Inferior parietal cortex (tissue), 1 donor: Measurements from ENCODE around the gene APOBEC4.
"Not testable (repeated sequence)": the region's sequence is repeated elsewhere in the genome, so short reads cannot be mapped to it uniquely, and the experiment has no call there.

ENCODE experiments used
- DNase-seq: peaks from one replicate; pipeline ENCODE4 v3.0.0-alpha.2; 2016; ENCODE audit errors: extremely low spot score

The APOBEC4 gene, protein sequence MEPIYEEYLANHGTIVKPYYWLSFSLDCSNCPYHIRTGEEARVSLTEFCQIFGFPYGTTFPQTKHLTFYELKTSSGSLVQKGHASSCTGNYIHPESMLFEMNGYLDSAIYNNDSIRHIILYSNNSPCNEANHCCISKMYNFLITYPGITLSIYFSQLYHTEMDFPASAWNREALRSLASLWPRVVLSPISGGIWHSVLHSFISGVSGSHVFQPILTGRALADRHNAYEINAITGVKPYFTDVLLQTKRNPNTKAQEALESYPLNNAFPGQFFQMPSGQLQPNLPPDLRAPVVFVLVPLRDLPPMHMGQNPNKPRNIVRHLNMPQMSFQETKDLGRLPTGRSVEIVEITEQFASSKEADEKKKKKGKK

DNA sequence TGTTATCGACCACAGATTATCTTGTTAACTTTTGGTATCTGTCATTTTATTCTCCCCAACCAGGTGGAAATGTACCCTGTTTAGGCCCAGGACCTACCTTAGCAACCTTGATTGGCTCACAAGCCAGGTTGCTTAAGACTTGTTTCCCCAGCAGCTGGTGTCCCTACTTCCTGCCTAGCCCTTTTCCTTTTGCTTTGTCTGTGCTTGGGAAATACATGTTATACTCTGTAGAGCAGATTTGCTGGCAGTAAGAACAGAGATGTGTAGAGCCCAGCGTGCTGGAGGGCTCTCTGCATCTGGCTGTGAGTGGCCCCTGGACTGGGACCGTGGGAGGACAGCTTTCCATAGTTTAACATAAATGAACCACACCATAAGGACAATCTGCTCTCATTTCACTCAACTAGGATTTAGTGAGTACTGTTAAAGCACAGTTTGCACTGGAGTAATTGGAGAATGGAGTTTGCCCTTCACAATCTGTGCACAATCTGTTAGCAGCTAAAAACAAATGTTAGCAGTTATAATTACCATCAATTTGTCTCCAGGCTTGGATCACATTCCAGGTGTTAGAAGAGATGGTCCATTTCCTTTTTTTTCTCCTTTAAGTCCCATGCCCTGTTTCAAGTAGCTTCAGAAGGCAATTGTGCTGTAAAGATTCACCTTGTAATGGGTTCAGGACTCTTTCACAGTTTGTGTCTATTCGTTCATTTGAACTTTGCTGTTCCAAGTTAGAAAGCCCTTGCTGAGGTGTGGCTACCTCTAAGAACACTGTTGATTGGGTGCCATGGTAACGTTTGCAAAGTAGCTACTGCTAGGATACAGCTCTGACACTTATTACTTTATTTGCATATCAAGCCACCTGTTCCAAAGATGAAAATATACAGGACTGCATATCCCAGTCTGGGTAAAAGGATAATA is at the start of gene APOBEC4:
TSS of gene APOBEC4 (minus strand) at position 770 of the 915 bp plus-strand sequence. CDS start 4,535 bp downstream, outside the sequence.
- DNase-seq = peak; percentile 59

DNA sequence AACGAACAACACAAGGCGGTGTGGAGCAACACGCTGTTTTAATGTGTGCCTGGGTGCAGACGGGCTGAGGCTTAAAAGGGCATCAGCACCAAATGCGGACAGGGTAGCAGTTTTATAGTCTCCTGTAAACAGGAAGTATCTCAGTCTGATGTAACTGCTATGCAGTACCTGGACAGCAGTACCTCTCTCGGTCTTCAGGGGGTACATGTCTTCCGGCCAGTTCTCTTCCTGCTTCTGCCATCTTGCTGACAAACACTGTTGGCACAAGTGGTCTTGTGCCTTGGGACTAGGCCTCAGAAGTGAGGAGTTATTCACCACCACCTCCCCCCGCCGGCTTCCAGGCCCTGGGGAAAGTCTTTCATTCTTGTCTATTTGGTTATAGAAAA is 49.7 kb upstream of the APOBEC4 start:
- DNase-seq = no peak

GRCh38 chr1:183702087-183702812 is 49.1 kb upstream of the APOBEC4 start:
- DNase-seq = no peak

DNA sequence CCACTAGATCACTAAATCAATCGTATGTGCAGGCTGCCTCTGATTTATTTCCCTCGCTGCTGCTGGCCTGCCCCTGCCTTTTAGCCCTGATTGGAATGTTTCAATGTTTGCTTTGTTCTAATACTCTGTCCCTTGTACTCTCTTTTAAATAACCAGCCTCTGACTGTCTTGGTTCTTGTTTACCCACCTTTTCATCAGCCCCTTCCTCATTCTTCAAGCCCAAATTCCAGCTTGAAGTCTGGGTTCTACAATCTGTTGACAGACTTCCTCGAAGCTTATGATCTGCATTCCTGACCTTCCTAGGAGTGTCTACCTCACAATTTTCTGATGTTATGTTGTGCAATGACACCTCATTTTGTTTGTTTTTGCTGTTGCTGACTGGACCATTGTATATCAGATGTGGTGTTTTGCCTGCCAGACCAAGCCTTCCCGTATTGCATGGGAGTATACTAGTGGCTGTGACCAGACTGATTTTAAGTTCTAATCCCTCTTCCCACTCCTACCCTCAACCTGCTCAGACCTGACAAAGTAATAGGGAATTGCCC is 46.6 kb upstream of the APOBEC4 start:
- DNase-seq = no peak

- no peak for DNase-seq
These were observed 44.9 kb upstream of the APOBEC4 start for GRCh38 chr1:183697814-183698590.

DNA sequence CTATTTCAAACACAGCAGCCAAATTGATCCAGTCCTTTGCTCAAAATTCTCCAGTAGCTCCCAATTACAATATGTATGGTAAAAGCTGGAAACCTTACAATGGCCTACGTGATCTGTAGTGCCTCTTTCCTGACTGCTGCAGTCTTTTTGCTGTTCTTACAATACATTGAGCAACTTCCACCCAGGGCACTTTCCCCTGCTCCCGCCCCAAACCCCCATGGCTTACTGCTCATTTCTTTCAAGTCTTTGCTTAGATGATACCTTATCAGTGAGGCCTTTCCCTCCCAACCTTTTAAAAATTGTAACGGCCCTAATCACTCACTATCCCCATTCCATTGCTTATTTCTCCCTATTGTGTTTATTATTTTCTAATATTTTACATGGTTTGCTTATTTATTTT is 43.9 kb upstream of the APOBEC4 start:
- no peak for DNase-seq

- DNase-seq = no peak
These were observed 41.6 kb upstream of the APOBEC4 start for GRCh38 chr1:183694755-183695154.

DNA sequence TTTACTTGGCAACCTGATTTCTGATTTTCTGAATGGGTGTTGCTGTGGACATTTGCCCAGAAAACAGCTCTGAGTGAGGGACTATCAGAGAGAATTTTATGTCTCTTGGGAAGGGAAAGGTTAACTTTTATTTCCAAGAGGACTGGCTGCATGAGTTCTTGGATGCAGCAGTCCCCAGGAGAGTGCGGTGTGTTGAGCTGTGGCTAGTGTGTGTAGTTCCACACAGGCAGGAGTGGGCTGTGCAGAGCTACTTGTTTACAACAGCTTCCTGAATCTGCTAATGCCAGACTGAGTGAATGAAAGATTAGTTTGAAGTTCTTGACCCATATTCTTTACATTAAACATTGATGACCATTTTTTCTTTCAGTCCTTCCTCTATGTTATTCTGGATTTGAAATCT is 41.0 kb upstream of the APOBEC4 start:
- DNase-seq = peak; percentile 9

DNA sequence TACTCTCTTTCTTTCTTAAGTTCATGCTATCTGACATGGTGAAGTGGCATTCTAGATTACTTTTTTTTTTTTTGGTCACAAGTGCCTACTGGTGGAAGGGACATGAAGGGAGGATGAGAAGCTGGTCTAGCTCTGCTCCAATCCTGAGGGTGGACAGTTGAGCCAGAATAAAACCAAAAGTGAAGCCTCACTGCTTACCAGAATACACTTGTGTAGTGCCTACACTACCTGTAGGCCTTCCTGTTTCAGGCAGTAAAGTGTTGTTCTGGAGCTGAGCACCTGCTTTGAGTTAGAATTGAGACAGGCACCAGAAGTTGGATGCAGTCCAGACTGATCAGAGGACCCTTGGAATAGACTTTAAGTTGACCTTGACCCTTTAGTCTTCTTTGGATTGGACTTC is 40.4 kb upstream of the APOBEC4 start:
- no peak for DNase-seq

- DNase-seq = no peak
These were observed 36.7 kb upstream of the APOBEC4 start for GRCh38 chr1:183689762-183690204.

GRCh38 chr1:183688341-183689060 is 35.4 kb upstream of the APOBEC4 start:
- DNase-seq = no peak

GRCh38 chr1:183687546-183688304 is 34.6 kb upstream of the APOBEC4 start:
- DNase-seq = no peak

DNA sequence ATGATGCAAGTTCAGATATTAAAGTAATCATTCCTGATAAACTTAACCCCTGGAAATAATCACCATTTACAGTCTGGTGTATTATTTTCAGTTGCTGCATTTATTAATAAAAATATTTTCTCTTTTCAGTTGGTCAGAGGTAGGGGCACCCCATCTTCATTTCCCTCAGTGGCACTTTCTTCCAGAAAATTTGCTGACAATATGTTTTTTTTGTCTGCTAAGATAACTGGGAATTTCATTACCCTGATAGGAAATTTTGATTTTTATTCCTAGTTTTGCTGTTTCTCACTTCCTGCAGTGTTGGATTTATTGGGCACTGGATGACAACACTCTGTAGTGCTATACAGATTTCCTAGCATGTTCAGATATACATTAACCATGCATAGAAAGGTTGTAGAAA is 33.1 kb upstream of the APOBEC4 start:
- DNase-seq = no peak

GRCh38 chr1:183685112-183685713 is 32.1 kb upstream of the APOBEC4 start:
- peak; percentile 52 for DNase-seq

- DNase-seq = not testable (repeated sequence)
These were observed 26.2 kb upstream of the APOBEC4 start for GRCh38 chr1:183679363-183679762.

DNA sequence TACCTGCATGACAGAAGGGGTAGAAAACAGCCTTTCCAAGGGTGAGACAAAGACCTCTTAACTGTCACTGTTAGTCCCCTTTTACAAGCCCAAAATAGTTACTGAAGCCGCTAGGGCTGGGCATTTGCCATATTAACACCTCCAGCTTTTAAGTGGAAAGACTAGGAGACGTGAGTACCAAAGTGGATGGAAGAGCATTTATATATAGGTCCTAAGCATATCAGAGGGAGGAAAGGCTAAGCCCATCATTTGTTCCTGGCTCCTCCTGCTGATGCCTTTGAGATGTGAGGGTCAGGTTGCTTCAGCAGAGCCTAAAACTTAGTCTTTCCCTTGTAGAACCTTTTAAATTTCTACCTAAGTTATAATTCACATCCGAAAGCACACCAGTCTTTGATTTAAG is 25.7 kb upstream of the APOBEC4 start:
- no peak for DNase-seq

GRCh38 chr1:183676586-183677189 is 23.6 kb upstream of the APOBEC4 start:
- no peak for DNase-seq

- DNase-seq = no peak
These were observed 22.9 kb upstream of the APOBEC4 start for GRCh38 chr1:183675883-183676585.
